Esophagus squamous epithelium (tissue), 4 donors: Measurements from ENCODE around the gene ARHGAP40.

ENCODE experiments used
- CTCF ChIP-seq, 6 experiments: fragments of 450-650 bp in 4 of 6; fragments of 200-600 bp in 2 of 6; sonication (generic) in 2 of 6; IDR thresholded peaks; one replicate each; pipeline ENCODE4 v1.5.1; 2016 to 2019; ENCODE audit warnings: antibody characterized with exemption in 6 of 6, mild to moderate bottlenecking in 4 of 6, moderate library complexity in 4 of 6
- POLR2A ChIP-seq, 4 donors: fragments of 450-650 bp; IDR thresholded peaks; one replicate each; pipeline ENCODE4 v1.6.1; 2017; ENCODE audit warnings: antibody characterized with exemption in 4 of 4, mild to moderate bottlenecking in 4 of 4, moderate library complexity in 3 of 4

- no peak for TF ChIP-seq POLR2A (IDR thresholded peaks at IDR 0.05)
- no peak for TF ChIP-seq CTCF (IDR thresholded peaks at IDR 0.05)
Observed at GRCh38 chr20:38642498-38642897, 40.9 kb downstream of the ARHGAP40 start.
